T-helper 2 cell treated with Interferon-gamma antibody and Interleukin-4, amounts not matched to agents 5 μg/mL and 100 μg/mL, for 36 hours (primary cell): Measurements from ENCODE around the gene ENTPD5.

Experiments
- DNase-seq: peaks from one replicate; pipeline ENCODE4 v3.0.0; 2021; ENCODE audit warnings: low spot score
- H3K27ac Mint-ChIP-seq: one replicate; pipeline ENCODE4 v1.8.0; 2021; ENCODE audit warnings: mild to moderate bottlenecking, mixed read lengths
- H3K27me3 Mint-ChIP-seq: one replicate; pipeline ENCODE4 v1.8.0; 2021; ENCODE audit warnings: low read depth, mixed read lengths
- H3K36me3 Mint-ChIP-seq: one replicate; pipeline ENCODE4 v1.8.0; 2021; ENCODE audit warnings: low read depth, mixed read lengths
- H3K4me1 Mint-ChIP-seq: one replicate; pipeline ENCODE4 v1.8.0; 2021; ENCODE audit warnings: low read depth, mixed read lengths
- H3K4me3 Mint-ChIP-seq: one replicate; pipeline ENCODE4 v1.8.0; 2022; ENCODE audit warnings: mild to moderate bottlenecking, moderate library complexity, mixed read lengths
- H3K9me3 Mint-ChIP-seq: one replicate; pipeline ENCODE4 v1.8.0; 2021; ENCODE audit warnings: mixed read lengths

Gene ENTPD5

GRCh38 chr14:74018586-74019407, at the start of gene ENTPD5, which contains the start of gene BBOF1:
Gene ENTPD5 (minus strand): TSS chr14:74019288. CDS start chr14:73988102, 31,186 bp downstream.
Gene BBOF1 (plus strand): TSS chr14:74019349. CDS start chr14:74019479, 130 bp downstream.
- peak; percentile 88 for DNase-seq
- Mint-ChIP-seq H3K36me3 (no peaks in the 10 kb centered on the region), H3K9me3 (no peaks in the 10 kb centered on the region), H3K27me3 (peaks cover 2% of the 10 kb centered on the region), H3K4me3 (peak within 1 kb of the TSS; percentile 94), H3K27ac (peak within 1 kb of the TSS; percentile 97), H3K4me1 (peaks cover 19% of the 10 kb centered on the region)

GRCh38 chr14:74065746-74066575, 46.9 kb upstream of the ENTPD5 start:
- no peak overlapping the region for H3K4me3 Mint-ChIP-seq

GRCh38 chr14:74064883-74065282, 45.8 kb upstream of the ENTPD5 start:
- H3K27ac Mint-ChIP-seq, result no peak overlapping the region
- H3K27me3 Mint-ChIP-seq, result no peaks in the 10 kb centered on the region

More at GRCh38 chr14:74065746-74066575, 46.9 kb upstream of the ENTPD5 start:
- no peak for DNase-seq
- H3K27ac Mint-ChIP-seq, result no peak overlapping the region
- no peaks in the 10 kb centered on the region for H3K27me3 Mint-ChIP-seq
- H3K4me1 Mint-ChIP-seq, result no peaks in the 10 kb centered on the region
- peaks cover 6% of the 10 kb centered on the region for H3K36me3 Mint-ChIP-seq
- H3K9me3 Mint-ChIP-seq, result no peaks in the 10 kb centered on the region

GRCh38 chr14:74064426-74064825, 45.3 kb upstream of the ENTPD5 start:
- H3K4me3 Mint-ChIP-seq, result no peak overlapping the region
- no peaks in the 10 kb centered on the region for H3K4me1 Mint-ChIP-seq
- peaks cover 12% of the 10 kb centered on the region for H3K36me3 Mint-ChIP-seq
- no peaks in the 10 kb centered on the region for H3K9me3 Mint-ChIP-seq
- H3K27me3 Mint-ChIP-seq, result no peaks in the 10 kb centered on the region
- H3K27ac Mint-ChIP-seq, result no peak overlapping the region
- DNase-seq, result no peak

More at GRCh38 chr14:74064883-74065282, 45.8 kb upstream of the ENTPD5 start:
- DNase-seq, result no peak
- no peak overlapping the region for H3K4me3 Mint-ChIP-seq
- no peaks in the 10 kb centered on the region for H3K9me3 Mint-ChIP-seq
- H3K36me3 Mint-ChIP-seq, result peaks cover 10% of the 10 kb centered on the region
- H3K4me1 Mint-ChIP-seq, result no peaks in the 10 kb centered on the region

- H3K4me3 Mint-ChIP-seq, result no peak overlapping the region
- H3K4me1 Mint-ChIP-seq, result no peaks in the 10 kb centered on the region
- H3K27ac Mint-ChIP-seq, result no peak overlapping the region
- H3K36me3 Mint-ChIP-seq, result peaks cover 12% of the 10 kb centered on the region
- no peaks in the 10 kb centered on the region for H3K27me3 Mint-ChIP-seq
- DNase-seq, result no peak
- no peaks in the 10 kb centered on the region for H3K9me3 Mint-ChIP-seq
Measured at GRCh38 chr14:74062809-74063150, 43.7 kb upstream of the ENTPD5 start.

- Mint-ChIP-seq H3K4me3 (no peak overlapping the region), H3K36me3 (no peaks in the 10 kb centered on the region), H3K27me3 (no peaks in the 10 kb centered on the region), H3K9me3 (no peaks in the 10 kb centered on the region), H3K4me1 (no peaks in the 10 kb centered on the region), H3K27ac (no peak overlapping the region)
- no peak for DNase-seq
Measured at GRCh38 chr14:74049876-74050495, 30.9 kb upstream of the ENTPD5 start.

GRCh38 chr14:74048281-74048680, 29.2 kb upstream of the ENTPD5 start:
- H3K4me3 Mint-ChIP-seq, result no peak overlapping the region
- DNase-seq, result no peak
- H3K27me3 Mint-ChIP-seq, result no peaks in the 10 kb centered on the region
- H3K36me3 Mint-ChIP-seq, result no peaks in the 10 kb centered on the region
- no peaks in the 10 kb centered on the region for H3K4me1 Mint-ChIP-seq
- no peaks in the 10 kb centered on the region for H3K9me3 Mint-ChIP-seq
- H3K27ac Mint-ChIP-seq, result no peak overlapping the region

GRCh38 chr14:74045522-74045921, 26.4 kb upstream of the ENTPD5 start:
- no peak for DNase-seq
- Mint-ChIP-seq H3K27me3 (no peaks in the 10 kb centered on the region), H3K27ac (no peak overlapping the region), H3K4me3 (no peak overlapping the region), H3K36me3 (no peaks in the 10 kb centered on the region), H3K9me3 (no peaks in the 10 kb centered on the region), H3K4me1 (no peaks in the 10 kb centered on the region)

- Mint-ChIP-seq H3K27me3 (no peaks in the 10 kb centered on the region), H3K27ac (no peak overlapping the region)
Measured at GRCh38 chr14:74042296-74042695, 23.2 kb upstream of the ENTPD5 start.

GRCh38 chr14:74038020-74038859, 19.2 kb upstream of the ENTPD5 start:
- Mint-ChIP-seq H3K27ac (no peak overlapping the region), H3K36me3 (no peaks in the 10 kb centered on the region), H3K4me3 (no peak overlapping the region), H3K9me3 (no peaks in the 10 kb centered on the region), H3K27me3 (no peaks in the 10 kb centered on the region), H3K4me1 (no peaks in the 10 kb centered on the region)
- no peak for DNase-seq

More at GRCh38 chr14:74042296-74042695, 23.2 kb upstream of the ENTPD5 start:
- no peaks in the 10 kb centered on the region for H3K4me1 Mint-ChIP-seq
- H3K4me3 Mint-ChIP-seq, result no peak overlapping the region
- no peaks in the 10 kb centered on the region for H3K9me3 Mint-ChIP-seq
- no peak for DNase-seq
- H3K36me3 Mint-ChIP-seq, result no peaks in the 10 kb centered on the region

GRCh38 chr14:74035556-74035955, 16.5 kb upstream of the ENTPD5 start:
- no peak for DNase-seq
- no peak overlapping the region for H3K27ac Mint-ChIP-seq
- H3K4me1 Mint-ChIP-seq, result no peaks in the 10 kb centered on the region
- no peaks in the 10 kb centered on the region for H3K9me3 Mint-ChIP-seq
- H3K27me3 Mint-ChIP-seq, result no peaks in the 10 kb centered on the region
- H3K36me3 Mint-ChIP-seq, result no peaks in the 10 kb centered on the region
- H3K4me3 Mint-ChIP-seq, result no peak overlapping the region

- no peaks in the 10 kb centered on the region for H3K27me3 Mint-ChIP-seq
- no peaks in the 10 kb centered on the region for H3K9me3 Mint-ChIP-seq
Measured at GRCh38 chr14:74034572-74034971, 15.5 kb upstream of the ENTPD5 start.

GRCh38 chr14:74029136-74029535, 10.0 kb upstream of the ENTPD5 start:
- Mint-ChIP-seq H3K4me1 (no peaks in the 10 kb centered on the region), H3K27me3 (no peaks in the 10 kb centered on the region), H3K36me3 (no peaks in the 10 kb centered on the region), H3K9me3 (no peaks in the 10 kb centered on the region), H3K27ac (no peak overlapping the region), H3K4me3 (no peak overlapping the region)
- DNase-seq, result no peak

More at GRCh38 chr14:74034572-74034971, 15.5 kb upstream of the ENTPD5 start:
- DNase-seq, result no peak
- no peaks in the 10 kb centered on the region for H3K4me1 Mint-ChIP-seq
- no peaks in the 10 kb centered on the region for H3K36me3 Mint-ChIP-seq
- no peak overlapping the region for H3K4me3 Mint-ChIP-seq
- no peak overlapping the region for H3K27ac Mint-ChIP-seq
